Measurements from ENCODE around the gene PGC. TPM values are rescaled to one million over a fixed set of nuclear protein-coding genes. Genes with fewer than 3 reads are reported as not detected.

The PGC gene
- total and polyA plus RNA-seq, 9 of the 15 experiments (the other 6 are each of a cell fraction or from before 2014, with no cell fraction given), result 0.17 to 0.40 TPM; not detected in 7

- Histone ChIP-seq H3K4me1 (replicated peaks in 1 of 2; ENCODE audit: control insufficient read depth in 2 of 2, insufficient read depth in 2 of 2, low read length in 2 of 2) (peaks cover 0 to 7% of the 10 kb centered on the region in 2 experiments; a peak in 1 of 5 replicates), H3K9me3 (replicated peaks; ENCODE audit: control insufficient read depth, insufficient read depth, low read depth, low read length) (no peaks in the 10 kb centered on the region), H3K79me2 (ENCODE audit: control insufficient read depth, insufficient read depth, low read length) (no peaks in the 10 kb centered on the region), H2AFZ (ENCODE audit: low read depth, low read length) (no peak overlapping the region), H3K4me3 (no peak overlapping the region), H3K27me3 (ENCODE audit: control insufficient read depth in 2 of 2, insufficient read depth in 2 of 2, low read length in 2 of 2) (peaks cover 34 to 65% of the 10 kb centered on the region in 2 experiments), H4K20me1 (replicated peaks; ENCODE audit: control insufficient read depth, insufficient read depth, low read length) (no peaks in the 10 kb centered on the region), H3K9me1 (ENCODE audit: control insufficient read depth, insufficient read depth, low read length) (no peaks in the 10 kb centered on the region), H3K4me2 (ENCODE audit: insufficient read depth, low read length) (no peak overlapping the region), H3K36me3 (ENCODE audit: control insufficient read depth, insufficient read depth, low read length) (no peaks in the 10 kb centered on the region), H3K9ac (ENCODE audit: insufficient read depth in 1 of 2, low read depth in 2 of 2, low read length in 2 of 2) (no peak overlapping the region), H3K27ac (ENCODE audit: extremely low read depth, low read depth, low read length) (no peak overlapping the region)
- ChIA-PET POLR2A (interaction anchor here (0.6 to 1.0 kb wide), 5 partner anchors 9 to 592 kb away, joined by 3 to 4 read pairs (median 3); no protein-coding TSS in a partner anchor), CTCF (ENCODE audit: low intra/inter-chr PET ratio) (no interaction called here)
- intact Hi-C loops (cut with micrococcal nuclease), result no loop called here
- ATAC-seq, result no peak
- no TSS peak for BruUV-seq (replicated peaks)
- TF ChIP-seq, protein P1, sequence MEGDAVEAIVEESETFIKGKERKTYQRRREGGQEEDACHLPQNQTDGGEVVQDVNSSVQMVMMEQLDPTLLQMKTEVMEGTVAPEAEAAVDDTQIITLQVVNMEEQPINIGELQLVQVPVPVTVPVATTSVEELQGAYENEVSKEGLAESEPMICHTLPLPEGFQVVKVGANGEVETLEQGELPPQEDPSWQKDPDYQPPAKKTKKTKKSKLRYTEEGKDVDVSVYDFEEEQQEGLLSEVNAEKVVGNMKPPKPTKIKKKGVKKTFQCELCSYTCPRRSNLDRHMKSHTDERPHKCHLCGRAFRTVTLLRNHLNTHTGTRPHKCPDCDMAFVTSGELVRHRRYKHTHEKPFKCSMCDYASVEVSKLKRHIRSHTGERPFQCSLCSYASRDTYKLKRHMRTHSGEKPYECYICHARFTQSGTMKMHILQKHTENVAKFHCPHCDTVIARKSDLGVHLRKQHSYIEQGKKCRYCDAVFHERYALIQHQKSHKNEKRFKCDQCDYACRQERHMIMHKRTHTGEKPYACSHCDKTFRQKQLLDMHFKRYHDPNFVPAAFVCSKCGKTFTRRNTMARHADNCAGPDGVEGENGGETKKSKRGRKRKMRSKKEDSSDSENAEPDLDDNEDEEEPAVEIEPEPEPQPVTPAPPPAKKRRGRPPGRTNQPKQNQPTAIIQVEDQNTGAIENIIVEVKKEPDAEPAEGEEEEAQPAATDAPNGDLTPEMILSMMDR (IDR thresholded peaks at IDR 0.05 in 2 of 3, conservative IDR thresholded peaks at IDR 0.05 in 1 of 3; ENCODE audit: insufficient read depth in 2 of 3, low read depth in 1 of 3, low read length in 3 of 3), result no peak
- TF ChIP-seq BRCA1 (IDR thresholded peaks at IDR 0.05) (no peak), BRCA1 (CRISPR knock-in tag; IDR thresholded peaks at IDR 0.05) (no peak), RFX5 (IDR thresholded peaks at IDR 0.05; ENCODE audit: low read depth, low read length) (no peak), ARID2 (IDR thresholded peaks at IDR 0.05) (no peak), HNRNPL (IDR thresholded peaks at IDR 0.05; ENCODE audit: low read depth, low read length) (no peak)
- TF ChIP-seq, protein P2, sequence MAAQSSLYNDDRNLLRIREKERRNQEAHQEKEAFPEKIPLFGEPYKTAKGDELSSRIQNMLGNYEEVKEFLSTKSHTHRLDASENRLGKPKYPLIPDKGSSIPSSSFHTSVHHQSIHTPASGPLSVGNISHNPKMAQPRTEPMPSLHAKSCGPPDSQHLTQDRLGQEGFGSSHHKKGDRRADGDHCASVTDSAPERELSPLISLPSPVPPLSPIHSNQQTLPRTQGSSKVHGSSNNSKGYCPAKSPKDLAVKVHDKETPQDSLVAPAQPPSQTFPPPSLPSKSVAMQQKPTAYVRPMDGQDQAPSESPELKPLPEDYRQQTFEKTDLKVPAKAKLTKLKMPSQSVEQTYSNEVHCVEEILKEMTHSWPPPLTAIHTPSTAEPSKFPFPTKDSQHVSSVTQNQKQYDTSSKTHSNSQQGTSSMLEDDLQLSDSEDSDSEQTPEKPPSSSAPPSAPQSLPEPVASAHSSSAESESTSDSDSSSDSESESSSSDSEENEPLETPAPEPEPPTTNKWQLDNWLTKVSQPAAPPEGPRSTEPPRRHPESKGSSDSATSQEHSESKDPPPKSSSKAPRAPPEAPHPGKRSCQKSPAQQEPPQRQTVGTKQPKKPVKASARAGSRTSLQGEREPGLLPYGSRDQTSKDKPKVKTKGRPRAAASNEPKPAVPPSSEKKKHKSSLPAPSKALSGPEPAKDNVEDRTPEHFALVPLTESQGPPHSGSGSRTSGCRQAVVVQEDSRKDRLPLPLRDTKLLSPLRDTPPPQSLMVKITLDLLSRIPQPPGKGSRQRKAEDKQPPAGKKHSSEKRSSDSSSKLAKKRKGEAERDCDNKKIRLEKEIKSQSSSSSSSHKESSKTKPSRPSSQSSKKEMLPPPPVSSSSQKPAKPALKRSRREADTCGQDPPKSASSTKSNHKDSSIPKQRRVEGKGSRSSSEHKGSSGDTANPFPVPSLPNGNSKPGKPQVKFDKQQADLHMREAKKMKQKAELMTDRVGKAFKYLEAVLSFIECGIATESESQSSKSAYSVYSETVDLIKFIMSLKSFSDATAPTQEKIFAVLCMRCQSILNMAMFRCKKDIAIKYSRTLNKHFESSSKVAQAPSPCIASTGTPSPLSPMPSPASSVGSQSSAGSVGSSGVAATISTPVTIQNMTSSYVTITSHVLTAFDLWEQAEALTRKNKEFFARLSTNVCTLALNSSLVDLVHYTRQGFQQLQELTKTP (IDR thresholded peaks at IDR 0.05; ENCODE audit: low read depth in 1 of 2, partially characterized antibody in 2 of 2), result no peak
- no peak for DNase-seq (ENCODE audit: extremely low read depth in 1 of 4, low spot score in 3 of 4)
- in situ Hi-C loops (cut with MboI), result no loop called here
- 6% methylated on average over 6 of the region's 6 CpGs for WGBS (ENCODE audit: insufficient coverage, low coverage, missing lambda C conversion rate)
- FAIRE-seq, result no peak
Measured at GRCh38 chr6:41758641-41759035, 11.4 kb upstream of the PGC start.
